ENCODE data around the gene ADGRV1. TPM values are rescaled to one million over a fixed set of nuclear protein-coding genes. Genes with fewer than 3 reads are reported as not detected.
"Not testable (repeated sequence)": the region's sequence is repeated elsewhere in the genome, so short reads cannot be mapped to it uniquely, and the experiment has no call there.

ADGRV1 gene
- total and polyA plus RNA-seq, 2 donors (not counting 3 experiments of a cell fraction or from before 2014, with no cell fraction given): 0.11 to 0.55 TPM

DNA sequence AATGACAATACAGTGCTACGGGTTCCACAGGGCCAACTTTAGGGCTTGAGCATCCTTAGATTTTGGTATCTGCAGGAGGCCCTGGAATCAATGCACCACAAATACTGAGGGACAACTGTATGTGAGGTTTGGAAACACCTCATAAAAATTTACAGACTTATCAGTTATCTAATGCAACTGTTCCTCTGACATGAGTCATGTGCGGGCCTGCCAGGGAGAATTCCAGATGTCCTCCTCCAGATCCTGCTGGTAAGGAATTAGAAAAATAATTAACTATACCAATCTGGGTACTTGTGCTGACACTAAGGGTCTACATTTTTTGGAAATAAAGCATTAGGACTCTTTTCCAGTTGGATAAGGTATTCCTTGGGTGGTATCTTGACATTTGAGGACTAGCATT lies 491.2 kb downstream of the ADGRV1 start:
- no peaks in the 10 kb centered on the region for H3K9me3 ChIP-seq (replicated peaks; ENCODE audit: control insufficient read depth, insufficient read depth, low read length)
- TF ChIP-seq FOS (IDR thresholded peaks at IDR 0.05; ENCODE audit: borderline replicate concordance, insufficient read depth, low read length) (peak; percentile 50), MAX (IDR thresholded peaks at IDR 0.05; ENCODE audit: insufficient read depth, insufficient read length) (no peak)
- no peak overlapping the region for H3K4me3 ChIP-seq (replicated peaks in 1 of 3; ENCODE audit: insufficient read depth in 1 of 3, low read depth in 1 of 3, low read length in 3 of 3)
- H3K27me3 ChIP-seq (ENCODE audit: control insufficient read depth in 2 of 2, insufficient read depth in 2 of 2, low read length in 2 of 2): no peaks in the 10 kb centered on the region
- POLR2A ChIA-PET: no interaction called here
- dilution Hi-C loops (cut with MboI; ENCODE audit: extremely low pct_ligation_motif_present, low sequenced_read_pairs) (no loop called here), intact Hi-C loops (cut with micrococcal nuclease) (no loop called here)
- no peaks in the 10 kb centered on the region for H3K36me3 ChIP-seq (ENCODE audit: control insufficient read depth in 2 of 2, extremely low read depth in 1 of 2, insufficient read depth in 2 of 2, low read length in 2 of 2)
- no peak overlapping the region for H3K4me2 ChIP-seq (ENCODE audit: insufficient read depth, low read length)
- H3K9me1 ChIP-seq (replicated peaks; ENCODE audit: control insufficient read depth, extremely low read depth, insufficient read depth, low read length): no peaks in the 10 kb centered on the region
- DNase-seq (ENCODE audit: low read depth, low spot score) (peak; percentile 53), FAIRE-seq (no peak)
- H4K20me1 ChIP-seq (replicated peaks; ENCODE audit: control insufficient read depth, extremely low read depth, insufficient read depth, low read length): no peaks in the 10 kb centered on the region
- H2AFZ ChIP-seq (ENCODE audit: low read depth, low read length): no peak overlapping the region
- H3K9ac ChIP-seq (replicated peaks; ENCODE audit: extremely low read depth, insufficient read depth, low read length): no peak overlapping the region
- H3K27ac ChIP-seq (ENCODE audit: insufficient read depth, low read depth, low read length): no peak overlapping the region
- H3K79me2 ChIP-seq (ENCODE audit: control insufficient read depth, insufficient read depth, low read length): no peaks in the 10 kb centered on the region
- peaks cover 10% of the 10 kb centered on the region for H3K4me1 ChIP-seq (ENCODE audit: control insufficient read depth, extremely low read depth, insufficient read depth, low read length)
- CTCF ChIA-PET: interaction anchor here (1.1 kb wide), 1 partner anchor 12 kb away, joined by 3 read pairs; no protein-coding TSS in a partner anchor
- BruUV-seq (replicated peaks): no TSS peak

DNA sequence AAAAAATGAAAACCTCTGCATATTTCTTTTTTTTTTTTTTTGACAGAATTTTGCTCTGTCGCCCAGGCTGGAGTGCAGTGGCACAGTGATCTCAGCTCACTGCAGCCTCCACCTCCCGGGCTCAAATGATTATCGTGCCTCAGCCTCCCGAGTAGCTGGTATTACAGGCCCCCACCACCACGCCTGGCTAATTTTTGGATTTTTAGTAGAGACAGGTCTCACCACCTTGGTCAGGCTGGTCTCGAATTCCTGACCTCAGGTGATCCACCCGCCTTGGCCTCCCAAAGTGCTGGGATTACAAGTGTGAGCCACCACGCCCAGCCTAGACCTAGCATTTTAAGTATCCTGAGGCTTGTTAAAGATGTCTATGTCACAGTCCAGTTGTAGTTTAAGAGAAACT lies 493.8 kb downstream of the ADGRV1 start:
- BruUV-seq (replicated peaks); H3K4me1 ChIP-seq (ENCODE audit: control insufficient read depth, extremely low read depth, insufficient read depth, low read length); H3K27ac ChIP-seq (ENCODE audit: insufficient read depth, low read depth, low read length); H3K27me3 ChIP-seq (ENCODE audit: control insufficient read depth in 2 of 2, insufficient read depth in 2 of 2, low read length in 2 of 2); H2AFZ ChIP-seq (ENCODE audit: low read depth, low read length); dilution Hi-C loops (cut with MboI; ENCODE audit: extremely low pct_ligation_motif_present, low sequenced_read_pairs); H3K79me2 ChIP-seq (ENCODE audit: control insufficient read depth, insufficient read depth, low read length); H3K36me3 ChIP-seq (ENCODE audit: control insufficient read depth in 2 of 2, extremely low read depth in 1 of 2, insufficient read depth in 2 of 2, low read length in 2 of 2); H3K9me3 ChIP-seq (replicated peaks; ENCODE audit: control insufficient read depth, insufficient read depth, low read length); H4K20me1 ChIP-seq (replicated peaks; ENCODE audit: control insufficient read depth, extremely low read depth, insufficient read depth, low read length); H3K9ac ChIP-seq (replicated peaks; ENCODE audit: extremely low read depth, insufficient read depth, low read length); H3K4me2 ChIP-seq (ENCODE audit: insufficient read depth, low read length); H3K4me3 ChIP-seq (replicated peaks in 1 of 3; ENCODE audit: insufficient read depth in 1 of 3, low read depth in 1 of 3, low read length in 3 of 3); DNase-seq (ENCODE audit: low read depth, low spot score); FAIRE-seq; H3K9me1 ChIP-seq (replicated peaks; ENCODE audit: control insufficient read depth, extremely low read depth, insufficient read depth, low read length): not testable (repeated sequence)
- ChIA-PET CTCF (interaction anchor here (1.3 to 2.0 kb wide), 4 partner anchors 10 to 367 kb away, joined by 5 to 13 read pairs (median 6); no protein-coding TSS in a partner anchor), POLR2A (interaction anchor here (2.3 kb wide), 1 partner anchor 328 kb away, joined by 8 read pairs; no protein-coding TSS in a partner anchor)
- intact Hi-C loops (cut with micrococcal nuclease): loop anchor here (2.0 kb wide), 2 partner anchors 120 to 328 kb away; no protein-coding TSS in a partner anchor
